K562 (cell line): ENCODE measurements around the gene WIPF3.

Source experiments
- ZNF124 ChIP-seq: sonication (generic); formaldehyde crosslinking; IDR thresholded peaks from 2 replicates; pipeline ENCODE4 v1.8.1; 2022; ENCODE audit warnings: missing genetic modification reagents
- ZNF79 ChIP-seq: fragments of 250-450 bp; sonication (Bioruptor Pico); IDR thresholded peaks from 2 replicates; pipeline ENCODE4 v1.4.0; 2020; ENCODE audit warnings: low read depth, mild to moderate bottlenecking, moderate library complexity

DNA sequence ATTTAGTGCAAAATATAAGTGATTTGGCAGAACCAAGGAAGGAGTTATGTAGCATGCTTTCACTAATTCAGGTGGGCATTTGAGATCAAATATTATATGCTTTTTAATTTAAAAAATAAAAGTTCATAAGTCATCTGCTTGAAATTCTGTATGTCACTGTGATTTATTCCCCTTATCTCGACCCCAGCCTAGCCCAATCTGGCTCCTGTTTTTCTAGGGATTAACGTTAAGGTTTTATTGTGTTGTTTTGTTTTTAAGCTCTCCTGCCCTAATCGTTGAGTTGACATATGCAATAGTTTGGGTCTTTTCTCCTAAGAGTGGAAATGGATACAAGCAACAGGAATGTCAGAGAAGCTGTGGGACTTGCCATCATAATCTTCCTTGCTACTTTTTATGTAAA lies 42.6 kb downstream of the WIPF3 start:
- no peak for TF ChIP-seq ZNF124
- TF ChIP-seq ZNF79 (CRISPR knock-in tag) = no peak
